ENCODE results near the gene WDSUB1.

The WDSUB1 gene

GRCh38 chr2:159265171-159265576, 21.3 kb downstream of the WDSUB1 start:
- no peak for DNase-seq

GRCh38 chr2:159262904-159263303, 23.6 kb downstream of the WDSUB1 start:
- DNase-seq = no peak

DNA sequence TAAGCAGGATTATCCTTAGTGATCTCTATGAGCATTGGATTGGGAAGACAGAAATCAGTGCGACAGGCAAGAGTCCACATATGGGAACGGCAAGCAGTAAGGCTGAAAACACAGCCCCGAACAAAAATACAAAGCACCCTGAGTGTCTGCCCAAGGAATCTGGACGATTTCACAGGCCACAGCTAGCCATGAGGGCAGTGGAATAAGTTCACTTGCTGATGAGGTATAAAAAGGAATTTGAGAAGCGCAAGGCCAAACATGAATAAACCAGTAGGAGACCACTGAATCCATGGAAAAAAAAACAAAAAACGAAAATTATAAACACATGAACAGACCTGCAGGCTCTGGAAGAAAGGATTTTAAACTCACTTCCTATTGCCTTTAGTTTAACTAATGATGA, 24.3 kb downstream of the WDSUB1 start:
- DNase-seq = no peak

DNA sequence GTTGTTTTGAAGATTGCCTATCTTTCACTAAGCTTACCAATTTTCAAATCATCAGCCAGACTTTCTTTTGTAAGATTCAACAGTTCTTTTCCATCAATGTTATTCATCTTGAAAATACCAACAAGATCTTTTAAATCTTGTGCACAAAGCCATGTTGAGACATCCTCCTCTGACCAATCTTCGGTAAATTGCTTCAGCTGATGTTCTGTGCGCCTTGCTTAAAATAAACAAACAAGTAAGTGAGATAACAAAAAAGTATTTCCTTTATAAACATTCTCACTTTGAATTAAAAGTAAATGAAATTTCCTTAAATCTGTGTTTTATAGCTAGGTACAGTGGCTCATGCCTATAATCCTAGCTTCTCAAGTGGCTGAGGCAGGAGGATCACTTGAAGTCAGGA, 30.3 kb downstream of the WDSUB1 start:
- DNase-seq = no peak

DNA sequence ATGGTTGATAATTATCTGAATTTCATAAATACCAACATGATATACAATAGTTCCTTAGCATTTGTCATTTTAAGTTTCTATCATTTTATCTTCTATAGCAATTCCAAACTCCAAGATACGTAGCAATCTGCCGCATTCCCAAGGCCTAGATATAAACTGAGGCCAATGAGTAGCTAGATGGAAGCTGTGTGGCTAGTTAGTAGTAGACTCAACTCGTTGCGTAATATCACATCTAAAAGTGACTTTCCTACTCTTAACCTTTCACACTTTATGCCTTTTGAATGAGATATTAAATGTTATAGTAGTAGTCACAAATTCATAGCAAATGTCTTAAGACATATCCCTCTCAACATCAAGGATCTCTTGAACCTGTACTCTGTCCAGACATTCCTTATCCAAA, 33.6 kb downstream of the WDSUB1 start:
- no peak for DNase-seq

GRCh38 chr2:159251296-159252173, 35.0 kb downstream of the WDSUB1 start:
- no peak for DNase-seq

DNA sequence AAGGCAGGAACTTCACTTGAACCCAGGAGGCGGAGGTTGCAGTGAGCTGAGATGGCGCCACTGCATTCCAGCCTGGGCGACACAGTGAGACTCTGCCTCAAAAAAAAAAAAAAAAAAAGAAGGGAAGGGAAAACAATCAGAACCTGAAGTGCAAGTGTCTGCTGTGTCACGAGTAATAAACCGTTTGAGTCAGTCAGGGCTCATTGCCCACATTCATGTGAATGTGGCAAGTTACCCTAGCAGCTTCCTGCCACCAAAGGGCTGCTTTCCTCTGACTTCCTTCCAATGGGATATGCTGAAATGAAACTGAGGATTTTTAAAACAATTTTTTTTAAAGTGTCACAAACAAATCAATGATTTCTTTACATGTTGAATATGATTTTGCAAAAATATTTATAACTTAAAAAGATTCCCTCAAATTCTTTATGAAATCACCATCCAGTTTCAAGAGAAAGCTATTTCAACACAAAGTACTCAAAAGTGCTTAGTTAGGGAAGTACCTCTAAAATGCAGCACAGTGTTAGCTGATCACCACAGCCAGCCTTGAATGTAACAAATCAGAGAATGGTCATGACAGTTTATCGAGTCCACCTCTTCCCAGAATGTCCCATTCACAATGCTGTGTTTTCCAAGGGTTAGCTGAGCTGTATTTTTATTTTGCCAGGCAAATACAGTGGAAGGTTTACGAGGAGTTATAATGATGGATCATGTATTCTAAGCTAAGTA, 36.4 kb downstream of the WDSUB1 start:
- no peak for DNase-seq

DNA sequence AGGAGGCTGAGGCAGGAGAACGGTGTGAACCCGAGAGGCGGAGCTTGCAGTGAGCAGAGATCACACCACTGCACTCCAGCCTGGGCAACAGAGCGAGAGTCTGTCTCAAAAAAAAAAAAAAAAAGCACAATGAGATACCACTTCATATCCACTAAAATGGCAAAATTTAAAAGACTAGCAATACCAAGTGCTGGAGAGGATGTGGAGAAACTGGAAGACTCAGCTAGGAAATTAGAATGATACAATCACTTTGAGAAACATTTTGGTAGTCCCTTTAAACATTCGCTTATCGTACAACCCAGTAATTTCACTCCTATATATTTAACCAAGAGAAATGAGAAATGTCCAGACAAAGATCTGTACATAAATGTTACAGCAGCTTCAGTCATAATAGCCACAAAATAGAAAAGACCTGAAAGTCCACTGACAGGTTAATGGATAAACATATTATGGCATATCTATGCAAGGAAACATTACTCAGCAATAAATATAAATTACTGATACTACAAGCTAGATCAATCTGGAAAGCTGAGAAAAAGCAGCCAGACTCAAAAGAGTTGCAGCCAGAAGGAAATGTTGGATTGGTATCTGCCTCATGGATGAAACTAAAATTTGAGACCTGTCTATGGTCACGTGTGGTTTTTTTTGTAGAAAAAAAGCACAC, 40.0 kb downstream of the WDSUB1 start:
- DNase-seq = no peak

DNA sequence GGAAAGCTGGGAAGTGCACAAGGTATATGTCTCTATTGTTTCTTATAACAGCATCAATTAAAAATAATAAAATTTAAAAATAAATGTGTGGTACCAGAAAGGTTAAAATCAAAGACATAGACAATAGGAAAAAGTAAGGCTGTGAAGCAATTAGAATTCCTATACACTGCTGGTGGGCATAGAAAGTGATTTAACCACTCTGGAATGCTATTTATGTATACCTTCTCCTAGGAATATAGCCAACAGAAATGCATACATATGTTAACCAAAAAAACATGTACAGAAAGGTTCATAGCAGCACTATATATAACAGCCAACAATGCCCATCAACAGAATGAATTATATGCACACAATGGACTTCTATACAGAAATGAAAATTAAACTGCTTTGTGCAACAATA, 43.0 kb downstream of the WDSUB1 start:
- DNase-seq = no peak

- no peak for DNase-seq
Measured at GRCh38 chr2:159234868-159235267, 51.6 kb downstream of the WDSUB1 start.

DNA sequence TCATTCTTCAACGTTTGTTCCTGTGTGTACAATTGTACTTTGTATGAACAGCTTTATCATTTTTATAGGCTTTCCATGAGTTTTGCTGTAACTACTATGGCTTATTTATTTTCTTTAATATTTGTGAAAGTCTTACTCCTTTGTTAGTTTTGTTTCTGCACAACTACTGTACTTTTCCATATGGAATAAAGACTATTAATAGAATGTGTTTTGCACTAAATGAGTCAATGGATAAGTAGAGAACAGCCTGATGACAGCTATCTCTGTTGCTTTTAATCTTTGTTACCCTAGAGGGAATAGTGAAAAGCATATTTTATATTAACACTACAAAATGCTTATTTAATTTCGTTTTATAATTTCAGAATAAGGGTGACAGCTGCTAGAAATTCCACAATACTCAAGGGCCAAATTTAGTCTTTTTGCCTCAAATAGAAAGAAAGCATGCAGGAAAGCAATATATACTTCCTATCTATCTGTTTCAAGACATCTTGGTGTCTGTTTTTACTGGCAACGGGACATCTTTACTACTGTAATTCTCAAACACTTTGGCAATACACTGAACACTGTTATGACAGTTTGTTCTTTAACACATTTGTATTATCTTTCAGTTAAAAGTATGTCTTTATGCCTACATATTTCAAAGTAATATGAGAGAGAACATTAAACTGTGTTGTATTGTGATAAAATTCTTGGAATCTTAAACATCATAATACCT, 53.9 kb downstream of the WDSUB1 start:
- DNase-seq = no peak

DNA sequence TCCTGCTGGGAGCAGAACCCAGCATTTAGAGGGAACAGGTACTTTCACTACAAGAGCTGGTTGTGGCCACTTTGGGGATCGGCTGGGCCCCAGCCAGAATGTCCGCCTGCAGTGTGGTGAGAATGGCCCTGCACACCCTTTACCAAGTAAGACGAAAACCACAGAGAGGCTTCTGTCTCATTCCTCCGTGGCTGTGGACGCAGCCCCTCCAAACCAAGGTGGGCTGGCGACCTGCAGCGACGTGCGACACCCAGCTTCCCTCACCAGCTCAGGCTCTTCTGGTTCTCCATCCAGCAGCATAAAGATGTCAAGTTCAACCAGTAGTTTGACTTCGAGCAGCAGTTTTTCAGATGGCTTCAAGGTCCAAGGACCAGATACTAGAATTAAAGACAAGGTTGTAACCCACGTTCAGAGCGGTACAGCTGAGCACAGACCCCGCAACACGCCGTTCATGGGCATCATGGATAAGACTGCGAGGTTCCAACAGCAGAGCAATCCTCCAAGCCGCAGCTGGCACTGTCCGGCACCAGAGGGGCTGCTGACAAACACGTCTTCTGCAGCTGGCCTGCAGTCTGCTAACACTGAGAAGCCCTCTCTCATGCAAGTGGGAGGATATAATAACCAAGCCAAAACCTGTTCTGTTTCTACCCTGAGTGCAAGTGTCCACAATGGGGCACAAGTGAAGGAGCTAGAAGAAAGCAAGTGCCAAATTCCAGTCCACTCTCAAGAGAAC, 56.2 kb downstream of the WDSUB1 start:
- no peak for DNase-seq

GRCh38 chr2:159229476-159230144, 56.9 kb downstream of the WDSUB1 start:
- DNase-seq = no peak

DNA sequence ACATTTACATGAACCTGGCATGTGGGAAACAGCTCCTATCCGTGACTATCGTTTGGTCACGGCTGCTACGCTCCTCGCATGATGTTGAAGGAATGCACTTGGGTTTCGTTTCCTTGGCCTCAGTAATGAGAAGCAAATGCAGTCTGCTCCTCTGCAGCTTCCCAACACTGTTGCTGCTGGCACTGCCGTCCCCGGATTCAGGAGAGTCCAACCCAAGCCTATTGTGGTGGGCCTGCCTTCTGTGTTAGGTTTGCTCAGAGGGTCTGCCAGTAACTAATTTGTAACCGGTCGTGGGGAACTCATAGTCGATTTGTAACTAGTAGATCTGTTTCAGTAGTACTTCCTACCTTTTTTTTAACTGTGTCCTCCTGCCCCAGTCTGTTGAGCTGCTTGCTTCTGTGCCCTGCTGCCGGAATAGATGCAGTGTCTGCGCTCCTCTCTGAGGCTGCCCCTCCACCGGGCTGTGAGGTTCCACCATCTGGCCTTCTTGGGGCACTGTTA, 58.4 kb downstream of the WDSUB1 start:
- DNase-seq = no peak

DNA sequence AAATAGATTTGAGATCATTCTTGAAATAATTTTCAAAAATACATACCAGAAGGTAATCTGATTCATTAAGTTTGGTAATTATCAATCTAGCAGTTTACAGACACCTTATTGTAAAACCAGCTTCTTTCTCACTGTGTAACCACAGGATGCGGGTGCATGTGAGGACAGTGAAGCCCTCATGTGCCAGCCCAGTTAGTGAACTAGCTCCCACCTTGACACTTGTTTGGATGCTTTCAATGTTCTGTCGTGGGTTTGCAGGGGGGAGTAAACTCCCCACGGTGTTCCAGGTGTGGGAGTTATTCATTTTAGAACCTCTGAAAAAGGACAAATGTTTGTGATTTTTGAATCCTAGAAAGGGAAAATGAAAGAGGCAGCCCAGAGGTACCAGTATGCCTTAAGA, 59.0 kb downstream of the WDSUB1 start:
- no peak for DNase-seq

DNA sequence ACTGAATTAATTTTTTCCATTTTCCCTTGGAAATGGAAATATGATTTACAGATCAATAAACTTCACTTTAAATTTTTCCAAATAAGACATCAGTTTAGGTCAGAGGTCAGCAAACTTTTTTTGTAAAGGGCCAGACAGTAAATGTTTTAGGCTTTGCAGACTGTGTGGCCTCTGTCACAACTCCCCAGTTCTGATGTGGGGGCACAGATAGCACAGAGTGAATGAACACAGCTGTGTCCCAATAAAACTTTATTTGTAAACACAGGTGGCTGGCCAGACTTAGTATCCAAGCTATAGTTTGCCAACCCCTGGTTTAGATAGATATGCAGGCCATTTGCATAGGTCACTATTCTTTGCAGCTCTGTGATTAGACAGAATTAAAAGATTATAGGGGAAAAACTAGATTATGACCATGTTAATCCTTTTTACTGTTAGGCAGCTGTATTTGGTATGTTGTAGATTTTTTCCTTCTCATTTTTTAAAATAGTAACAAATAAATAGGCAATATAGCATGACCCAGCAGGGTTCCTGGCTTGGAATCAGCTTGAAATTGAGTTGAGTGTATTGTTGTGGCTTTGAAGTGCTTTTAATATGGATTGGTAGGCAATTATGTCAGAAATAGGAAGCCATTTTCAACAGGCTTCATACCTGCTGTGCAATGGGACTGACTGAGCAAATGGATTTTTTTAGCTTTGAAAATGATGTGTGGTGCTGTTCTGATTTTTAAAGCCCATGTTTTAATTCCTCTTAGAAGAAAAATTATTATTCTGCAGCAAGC, 59.7 kb downstream of the WDSUB1 start:
- DNase-seq = no peak

DNA sequence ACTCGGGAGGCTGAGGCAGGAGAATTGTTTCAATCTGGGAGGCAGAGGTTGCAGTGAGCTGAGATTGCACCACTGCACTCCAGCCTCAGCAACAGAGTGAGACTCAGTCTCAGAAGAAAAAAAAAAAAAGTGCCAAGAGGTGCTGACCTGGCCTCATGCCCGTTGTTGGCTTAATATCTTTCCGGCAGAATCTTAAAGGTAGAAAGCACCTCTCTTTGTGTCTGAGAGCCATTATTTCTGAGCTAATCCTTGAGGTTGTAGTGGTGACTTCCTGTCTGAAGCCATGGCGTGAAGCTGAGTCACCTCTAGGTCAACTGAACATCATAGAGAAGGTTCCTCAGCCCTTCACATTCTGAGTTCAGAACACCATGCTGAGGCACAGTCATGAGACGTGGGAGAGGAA, 60.4 kb downstream of the WDSUB1 start:
- DNase-seq = no peak

DNA sequence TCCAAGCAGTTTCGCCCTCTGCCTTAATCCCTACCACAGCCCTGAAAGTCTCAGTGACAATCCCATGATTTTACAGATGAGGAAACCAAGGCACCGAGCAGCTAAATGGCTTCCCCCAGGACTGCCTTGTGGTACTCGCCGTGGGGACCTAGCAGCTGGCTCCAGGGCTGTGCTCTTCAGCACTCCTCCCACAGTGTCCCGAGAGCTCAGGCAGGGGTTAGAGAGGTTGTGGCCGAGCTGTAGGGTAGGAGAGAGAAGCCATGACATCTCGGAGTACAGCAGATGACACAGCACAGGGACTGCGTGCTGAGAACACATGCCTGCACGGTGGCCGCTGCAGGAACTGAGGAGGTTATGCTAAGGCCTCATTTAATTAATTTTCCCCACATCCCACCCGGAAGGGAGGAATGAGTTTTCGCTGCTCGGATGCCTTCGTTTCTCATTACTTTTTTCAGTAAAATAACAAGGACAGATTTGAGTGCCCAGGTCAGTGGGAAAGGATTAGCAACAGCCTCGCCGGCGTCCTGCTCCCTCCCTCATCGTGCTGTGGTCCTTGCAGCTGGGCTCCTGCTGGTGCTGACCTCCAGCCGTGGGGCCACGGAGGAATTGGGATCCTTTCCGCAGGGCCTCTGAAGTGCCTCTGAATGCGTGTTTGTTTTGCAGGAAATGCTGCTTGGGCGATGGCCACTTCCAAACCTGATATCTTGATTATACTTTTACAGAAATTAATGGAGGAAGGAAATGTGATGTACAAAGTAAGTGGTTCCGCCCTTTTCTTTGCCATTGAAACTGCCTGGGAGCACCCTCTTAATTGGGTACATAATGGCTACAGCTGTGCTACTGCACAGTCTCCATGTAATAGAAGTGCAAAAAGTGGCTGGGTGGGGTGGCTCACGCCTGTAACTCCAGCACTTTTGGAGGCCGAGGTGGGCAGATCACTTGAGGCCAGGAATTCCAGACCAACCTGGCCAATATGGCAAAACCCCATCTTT, 61.2 kb downstream of the WDSUB1 start:
- DNase-seq = no peak

DNA sequence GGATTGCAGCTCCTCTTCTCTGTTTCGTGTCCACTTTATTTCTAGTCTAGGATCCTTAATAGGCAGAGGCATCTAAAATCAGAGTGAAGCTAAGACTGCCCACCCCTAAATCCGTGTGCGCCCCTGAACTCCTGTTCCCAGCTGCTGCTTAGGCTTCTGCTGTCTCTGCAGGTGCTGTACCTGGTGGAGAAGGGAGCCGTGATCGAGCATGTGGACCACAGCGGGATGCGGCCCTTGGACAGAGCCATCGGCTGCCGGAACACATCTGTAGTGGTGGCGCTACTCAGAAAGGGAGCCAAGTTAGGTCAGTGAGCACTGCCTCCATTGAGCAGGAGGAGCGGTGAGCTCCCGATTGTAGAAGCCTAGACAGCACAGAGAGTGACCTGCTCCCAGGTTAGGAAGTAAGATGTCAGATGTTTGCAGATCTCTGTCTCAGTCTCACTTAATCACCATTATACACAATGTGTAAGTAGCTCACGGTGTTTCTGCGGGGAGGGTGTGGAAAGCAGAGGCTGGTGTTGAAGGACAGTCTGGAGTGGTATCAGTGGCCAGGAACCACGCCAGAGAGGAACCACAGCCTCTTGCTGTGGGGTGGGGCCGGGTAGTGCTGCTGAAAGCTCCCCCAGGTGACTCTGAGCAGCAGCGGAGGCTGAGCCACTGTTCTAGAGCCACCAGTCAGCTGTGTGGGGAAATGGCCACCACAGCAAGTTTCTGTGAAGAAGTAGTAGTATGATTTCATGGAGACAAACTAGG, 62.3 kb downstream of the WDSUB1 start:
- DNase-seq = no peak

Data from activated naive CD4-positive, alpha-beta T cell treated with Interleukin-2 at 50 U/mL for 16 hours (primary cell).